GM23338 (cell line): Measurements from ENCODE around the gene EDA. TPM values are rescaled to one million over a fixed set of nuclear protein-coding genes. Genes with fewer than 3 reads are reported as not detected.

Experiments used
- ATAC-seq: fragments of 200-7000 bp; cut with Tn5 transposase; 3 replicates; pipeline ENCODE4 v1.9.1; 2020
- DNase-seq: peaks from one replicate; pipeline ENCODE4 v3.0.0-alpha.2; 2015; ENCODE audit warnings: low spot score
- H2AFZ ChIP-seq: fragments of 200-600 bp; sonication (generic); 2 replicates; pipeline ENCODE4 v1.8.0; 2016; ENCODE audit warnings: antibody characterized with exemption, mild to moderate bottlenecking, moderate library complexity
- H3F3A ChIP-seq: fragments of 200-600 bp; sonication (generic); replicated peaks from 2 replicates; pipeline ENCODE4 v1.8.0; 2017; ENCODE audit warnings: antibody characterized with exemption, mixed run types, low read depth
- H3K27ac ChIP-seq: fragments of 200-600 bp; sonication (generic); 2 replicates; pipeline ENCODE4 v1.6.1; 2016; ENCODE audit warnings: low read depth
- H3K27me3 ChIP-seq: fragments of 200-600 bp; sonication (generic); 2 replicates; pipeline ENCODE4 v1.8.0; 2016; ENCODE audit warnings: mild to moderate bottlenecking, mixed run types, moderate library complexity; ENCODE audit not compliant: insufficient read depth
- H3K36me3 ChIP-seq: fragments of 200-600 bp; sonication (generic); 2 replicates; pipeline ENCODE4 v1.8.0; 2016; ENCODE audit warnings: mild to moderate bottlenecking; ENCODE audit not compliant: insufficient read depth
- H3K4me1 ChIP-seq: fragments of 200-600 bp; sonication (generic); 2 replicates; pipeline ENCODE4 v1.8.0; 2016; ENCODE audit warnings: mild to moderate bottlenecking, moderate library complexity; ENCODE audit not compliant: insufficient read depth
- H3K4me2 ChIP-seq: fragments of 200-600 bp; sonication (generic); 2 replicates; pipeline ENCODE4 v1.7.1; 2017; ENCODE audit warnings: mixed run types
- H3K4me3 ChIP-seq: fragments of 200-600 bp; sonication (generic); 2 replicates; pipeline ENCODE4 v1.6.1; 2016; ENCODE audit warnings: mixed run types
- H3K79me2 ChIP-seq: fragments of 200-600 bp; sonication (generic); replicated peaks from 2 replicates; pipeline ENCODE4 v1.8.0; 2017; ENCODE audit warnings: mild to moderate bottlenecking; ENCODE audit not compliant: insufficient read depth
- H3K9me2 ChIP-seq: fragments of 200-600 bp; sonication (generic); 2 replicates; pipeline ENCODE4 v1.8.0; 2017; ENCODE audit not compliant: insufficient read depth
- H4K20me1 ChIP-seq: fragments of 200-600 bp; sonication (generic); replicated peaks from 2 replicates; pipeline ENCODE4 v1.8.0; 2017; ENCODE audit warnings: mild to moderate bottlenecking; ENCODE audit not compliant: insufficient read depth
- H3K27ac Mint-ChIP-seq: 2 replicates; pipeline ENCODE4 v1.8.0; 2020; ENCODE audit warnings: inconsistent platforms, mild to moderate bottlenecking, moderate library complexity, mixed read lengths
- H3K27me3 Mint-ChIP-seq: 3 replicates; pipeline ENCODE4 v1.8.0; 2022; ENCODE audit warnings: low read depth, mild to moderate bottlenecking, moderate library complexity, mixed read lengths, inconsistent platforms; ENCODE audit not compliant: insufficient read depth, poor library complexity
- H3K36me3 Mint-ChIP-seq: 3 replicates; pipeline ENCODE4 v1.8.0; 2021; ENCODE audit warnings: low read depth, mild to moderate bottlenecking, inconsistent platforms, moderate library complexity, mixed read lengths
- H3K4me1 Mint-ChIP-seq: 3 replicates; pipeline ENCODE4 v1.8.0; 2020; ENCODE audit warnings: mild to moderate bottlenecking, inconsistent platforms, mixed read lengths
- H3K4me3 Mint-ChIP-seq: 3 replicates; pipeline ENCODE4 v1.8.0; 2021; ENCODE audit warnings: moderate library complexity, mild to moderate bottlenecking, inconsistent platforms, mixed read lengths
- H3K9me3 Mint-ChIP-seq: 3 replicates; pipeline ENCODE4 v1.8.0; 2020; ENCODE audit warnings: moderate library complexity, mild to moderate bottlenecking, inconsistent platforms, mixed read lengths
- CREB1 ChIP-seq: fragments of 250-450 bp; sonication (Bioruptor Pico); IDR thresholded peaks from 2 replicates; pipeline ENCODE4 v1.5.0; 2020; ENCODE audit warnings: low read depth, mild to moderate bottlenecking, moderate library complexity
- EZH2 ChIP-seq: fragments of 200-600 bp; sonication (generic); IDR thresholded peaks from one replicate; pipeline ENCODE4 v1.8.0; 2017; ENCODE audit warnings: antibody characterized with exemption, mild to moderate bottlenecking, low read depth; ENCODE audit not compliant: unreplicated experiment
- EZH2phosphoT487 ChIP-seq: fragments of 200-600 bp; sonication (generic); IDR thresholded peaks from one replicate; pipeline ENCODE4 v1.8.1; 2018; ENCODE audit warnings: antibody characterized with exemption; ENCODE audit not compliant: unreplicated experiment
- JUNB ChIP-seq: IDR thresholded peaks from one replicate; pipeline ENCODE4 v1.6.1; 2016; ENCODE audit warnings: antibody characterized with exemption; ENCODE audit not compliant: unreplicated experiment
- NANOG ChIP-seq: IDR thresholded peaks from 2 replicates; pipeline ENCODE4 v1.6.1; 2016; ENCODE audit warnings: antibody characterized with exemption, borderline replicate concordance
- POLR2AphosphoS5 ChIP-seq: IDR thresholded peaks from 2 replicates; pipeline ENCODE4 v1.6.1; 2016; ENCODE audit warnings: antibody characterized with exemption, low read depth
- STAT1 ChIP-seq: IDR thresholded peaks from one replicate; pipeline ENCODE4 v1.6.1; 2016; ENCODE audit warnings: antibody characterized with exemption; ENCODE audit not compliant: unreplicated experiment
- ZNF114 ChIP-seq: fragments of 250-450 bp; sonication (Bioruptor Pico); IDR thresholded peaks from 2 replicates; pipeline ENCODE4 v1.5.0; 2020; ENCODE audit warnings: mild to moderate bottlenecking, moderate library complexity
- ZNF331 ChIP-seq: fragments of 250-450 bp; sonication (Bioruptor Pico); IDR thresholded peaks from 2 replicates; pipeline ENCODE4 v1.5.0; 2020; ENCODE audit warnings: low read depth, mild to moderate bottlenecking, moderate library complexity
- polyA plus RNA-seq: library from polyadenylated mRNA; unstranded; fragments of >200 nt; fragmentation: Nextera tagmentation; extraction: Ambion mirVana; gene quantifications from 2 replicates; pipeline ENCODE4 v1.2.1, GENCODE V29; 2016
- total RNA-seq: library from RNA; depleted of rRNA; stranded (reverse); fragments of >200 nt; shearing (Covaris generic); gene quantifications from 2 replicates; pipeline ENCODE4 v1.2.3, GENCODE V29; 2014
- TF ChIP-seq, protein P1 (sequence below): IDR thresholded peaks from 2 replicates; pipeline ENCODE4 v1.6.1; 2016; ENCODE audit warnings: antibody characterized with exemption
- TF ChIP-seq, protein P2 (sequence below): fragments of 250-450 bp; sonication (Bioruptor Pico); IDR thresholded peaks from 2 replicates; pipeline ENCODE4 v1.5.0; 2020; ENCODE audit warnings: mild to moderate bottlenecking, moderate library complexity
- TF ChIP-seq, protein P3 (sequence below): IDR thresholded peaks from one replicate; pipeline ENCODE4 v1.6.1; 2018; ENCODE audit warnings: antibody characterized with exemption; ENCODE audit not compliant: unreplicated experiment
- TF ChIP-seq, protein P4 (sequence below), 2 experiments: fragments of 200-600 bp in 1 of 2; sonication (generic) in 1 of 2; conservative IDR thresholded peaks; 2 replicates each; pipeline versions ENCODE4 v1.5.1 to v1.6.1; 2016 to 2017; ENCODE audit warnings: antibody characterized with exemption in 2 of 2, low read depth in 2 of 2, mild to moderate bottlenecking in 2 of 2, moderate library complexity in 1 of 2

The EDA gene
- total and polyA plus RNA-seq, 2 experiments from 2014 or later = 6.6 to 19.6 TPM

DNA sequence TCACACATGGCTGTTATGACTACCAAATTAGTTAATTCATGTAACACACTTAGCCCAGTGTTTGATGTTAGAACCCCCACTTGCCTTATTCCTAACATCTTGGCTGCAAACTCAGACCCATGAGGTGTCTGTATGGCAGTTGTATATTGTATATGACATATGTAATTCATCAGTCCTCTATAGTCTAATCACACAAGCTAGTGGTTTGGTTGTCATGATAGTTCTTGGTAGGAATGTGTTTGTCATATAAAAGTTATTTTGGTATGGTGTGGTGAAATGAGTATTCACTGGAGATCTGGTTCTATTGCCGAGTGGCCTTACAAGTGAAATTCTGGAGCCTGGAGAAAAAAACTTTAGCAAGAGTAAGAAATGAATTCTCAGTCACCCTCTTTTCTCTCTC is 284.6 kb downstream of the EDA start:
- Histone ChIP-seq H3F3A (no peaks in the 10 kb centered on the region), H3K4me2 (no peak overlapping the region), H3K79me2 (no peaks in the 10 kb centered on the region), H3K4me1 (no peaks in the 10 kb centered on the region), H3K27ac (no peak overlapping the region), H3K27me3 (no peaks in the 10 kb centered on the region), H4K20me1 (no peaks in the 10 kb centered on the region), H3K9me2 (no peaks in the 10 kb centered on the region), H3K4me3 (no peak overlapping the region), H2AFZ (no peak overlapping the region), H3K36me3 (no peaks in the 10 kb centered on the region)
- no peak overlapping the region for H3K27ac Mint-ChIP-seq
- H3K9me3 Mint-ChIP-seq = no peaks in the 10 kb centered on the region
- no peak overlapping the region for H3K4me3 Mint-ChIP-seq
- DNase-seq (no peak), ATAC-seq (no peak)
- peaks cover 3% of the 10 kb centered on the region; the same call in 2 of the 3 replicates for H3K4me1 Mint-ChIP-seq
- H3K27me3 Mint-ChIP-seq = no peaks in the 10 kb centered on the region
- no peaks in the 10 kb centered on the region for H3K36me3 Mint-ChIP-seq
- TF ChIP-seq NANOG = no peak
- no peak for TF ChIP-seq JUNB
- TF ChIP-seq, protein P1, sequence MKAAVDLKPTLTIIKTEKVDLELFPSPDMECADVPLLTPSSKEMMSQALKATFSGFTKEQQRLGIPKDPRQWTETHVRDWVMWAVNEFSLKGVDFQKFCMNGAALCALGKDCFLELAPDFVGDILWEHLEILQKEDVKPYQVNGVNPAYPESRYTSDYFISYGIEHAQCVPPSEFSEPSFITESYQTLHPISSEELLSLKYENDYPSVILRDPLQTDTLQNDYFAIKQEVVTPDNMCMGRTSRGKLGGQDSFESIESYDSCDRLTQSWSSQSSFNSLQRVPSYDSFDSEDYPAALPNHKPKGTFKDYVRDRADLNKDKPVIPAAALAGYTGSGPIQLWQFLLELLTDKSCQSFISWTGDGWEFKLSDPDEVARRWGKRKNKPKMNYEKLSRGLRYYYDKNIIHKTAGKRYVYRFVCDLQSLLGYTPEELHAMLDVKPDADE = no peak
- TF ChIP-seq EZH2phosphoT487 = no peak
- TF ChIP-seq EZH2 = no peak
- no peak for TF ChIP-seq ZNF114 (CRISPR knock-in tag)
- no peak for TF ChIP-seq POLR2AphosphoS5
- TF ChIP-seq, protein P2, sequence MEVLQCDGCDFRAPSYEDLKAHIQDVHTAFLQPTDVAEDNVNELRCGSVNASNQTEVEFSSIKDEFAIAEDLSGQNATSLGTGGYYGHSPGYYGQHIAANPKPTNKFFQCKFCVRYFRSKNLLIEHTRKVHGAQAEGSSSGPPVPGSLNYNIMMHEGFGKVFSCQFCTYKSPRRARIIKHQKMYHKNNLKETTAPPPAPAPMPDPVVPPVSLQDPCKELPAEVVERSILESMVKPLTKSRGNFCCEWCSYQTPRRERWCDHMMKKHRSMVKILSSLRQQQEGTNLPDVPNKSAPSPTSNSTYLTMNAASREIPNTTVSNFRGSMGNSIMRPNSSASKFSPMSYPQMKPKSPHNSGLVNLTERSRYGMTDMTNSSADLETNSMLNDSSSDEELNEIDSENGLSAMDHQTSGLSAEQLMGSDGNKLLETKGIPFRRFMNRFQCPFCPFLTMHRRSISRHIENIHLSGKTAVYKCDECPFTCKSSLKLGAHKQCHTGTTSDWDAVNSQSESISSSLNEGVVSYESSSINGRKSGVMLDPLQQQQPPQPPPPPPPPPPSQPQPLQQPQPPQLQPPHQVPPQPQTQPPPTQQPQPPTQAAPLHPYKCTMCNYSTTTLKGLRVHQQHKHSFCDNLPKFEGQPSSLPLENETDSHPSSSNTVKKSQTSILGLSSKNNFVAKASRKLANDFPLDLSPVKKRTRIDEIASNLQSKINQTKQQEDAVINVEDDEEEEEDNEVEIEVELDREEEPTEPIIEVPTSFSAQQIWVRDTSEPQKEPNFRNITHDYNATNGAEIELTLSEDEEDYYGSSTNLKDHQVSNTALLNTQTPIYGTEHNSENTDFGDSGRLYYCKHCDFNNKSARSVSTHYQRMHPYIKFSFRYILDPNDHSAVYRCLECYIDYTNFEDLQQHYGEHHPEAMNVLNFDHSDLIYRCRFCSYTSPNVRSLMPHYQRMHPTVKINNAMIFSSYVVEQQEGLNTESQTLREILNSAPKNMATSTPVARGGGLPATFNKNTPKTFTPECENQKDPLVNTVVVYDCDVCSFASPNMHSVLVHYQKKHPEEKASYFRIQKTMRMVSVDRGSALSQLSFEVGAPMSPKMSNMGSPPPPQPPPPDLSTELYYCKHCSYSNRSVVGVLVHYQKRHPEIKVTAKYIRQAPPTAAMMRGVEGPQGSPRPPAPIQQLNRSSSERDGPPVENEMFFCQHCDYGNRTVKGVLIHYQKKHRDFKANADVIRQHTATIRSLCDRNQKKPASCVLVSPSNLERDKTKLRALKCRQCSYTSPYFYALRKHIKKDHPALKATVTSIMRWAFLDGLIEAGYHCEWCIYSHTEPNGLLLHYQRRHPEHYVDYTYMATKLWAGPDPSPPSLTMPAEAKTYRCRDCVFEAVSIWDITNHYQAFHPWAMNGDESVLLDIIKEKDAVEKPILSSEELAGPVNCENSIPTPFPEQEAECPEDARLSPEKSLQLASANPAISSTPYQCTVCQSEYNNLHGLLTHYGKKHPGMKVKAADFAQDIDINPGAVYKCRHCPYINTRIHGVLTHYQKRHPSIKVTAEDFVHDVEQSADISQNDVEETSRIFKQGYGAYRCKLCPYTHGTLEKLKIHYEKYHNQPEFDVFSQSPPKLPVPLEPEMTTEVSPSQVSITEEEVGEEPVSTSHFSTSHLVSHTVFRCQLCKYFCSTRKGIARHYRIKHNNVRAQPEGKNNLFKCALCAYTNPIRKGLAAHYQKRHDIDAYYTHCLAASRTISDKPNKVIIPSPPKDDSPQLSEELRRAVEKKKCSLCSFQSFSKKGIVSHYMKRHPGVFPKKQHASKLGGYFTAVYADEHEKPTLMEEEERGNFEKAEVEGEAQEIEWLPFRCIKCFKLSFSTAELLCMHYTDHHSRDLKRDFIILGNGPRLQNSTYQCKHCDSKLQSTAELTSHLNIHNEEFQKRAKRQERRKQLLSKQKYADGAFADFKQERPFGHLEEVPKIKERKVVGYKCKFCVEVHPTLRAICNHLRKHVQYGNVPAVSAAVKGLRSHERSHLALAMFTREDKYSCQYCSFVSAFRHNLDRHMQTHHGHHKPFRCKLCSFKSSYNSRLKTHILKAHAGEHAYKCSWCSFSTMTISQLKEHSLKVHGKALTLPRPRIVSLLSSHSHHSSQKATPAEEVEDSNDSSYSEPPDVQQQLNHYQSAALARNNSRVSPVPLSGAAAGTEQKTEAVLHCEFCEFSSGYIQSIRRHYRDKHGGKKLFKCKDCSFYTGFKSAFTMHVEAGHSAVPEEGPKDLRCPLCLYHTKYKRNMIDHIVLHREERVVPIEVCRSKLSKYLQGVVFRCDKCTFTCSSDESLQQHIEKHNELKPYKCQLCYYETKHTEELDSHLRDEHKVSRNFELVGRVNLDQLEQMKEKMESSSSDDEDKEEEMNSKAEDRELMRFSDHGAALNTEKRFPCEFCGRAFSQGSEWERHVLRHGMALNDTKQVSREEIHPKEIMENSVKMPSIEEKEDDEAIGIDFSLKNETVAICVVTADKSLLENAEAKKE = no peak
- TF ChIP-seq STAT1 = no peak
- TF ChIP-seq, protein P3, sequence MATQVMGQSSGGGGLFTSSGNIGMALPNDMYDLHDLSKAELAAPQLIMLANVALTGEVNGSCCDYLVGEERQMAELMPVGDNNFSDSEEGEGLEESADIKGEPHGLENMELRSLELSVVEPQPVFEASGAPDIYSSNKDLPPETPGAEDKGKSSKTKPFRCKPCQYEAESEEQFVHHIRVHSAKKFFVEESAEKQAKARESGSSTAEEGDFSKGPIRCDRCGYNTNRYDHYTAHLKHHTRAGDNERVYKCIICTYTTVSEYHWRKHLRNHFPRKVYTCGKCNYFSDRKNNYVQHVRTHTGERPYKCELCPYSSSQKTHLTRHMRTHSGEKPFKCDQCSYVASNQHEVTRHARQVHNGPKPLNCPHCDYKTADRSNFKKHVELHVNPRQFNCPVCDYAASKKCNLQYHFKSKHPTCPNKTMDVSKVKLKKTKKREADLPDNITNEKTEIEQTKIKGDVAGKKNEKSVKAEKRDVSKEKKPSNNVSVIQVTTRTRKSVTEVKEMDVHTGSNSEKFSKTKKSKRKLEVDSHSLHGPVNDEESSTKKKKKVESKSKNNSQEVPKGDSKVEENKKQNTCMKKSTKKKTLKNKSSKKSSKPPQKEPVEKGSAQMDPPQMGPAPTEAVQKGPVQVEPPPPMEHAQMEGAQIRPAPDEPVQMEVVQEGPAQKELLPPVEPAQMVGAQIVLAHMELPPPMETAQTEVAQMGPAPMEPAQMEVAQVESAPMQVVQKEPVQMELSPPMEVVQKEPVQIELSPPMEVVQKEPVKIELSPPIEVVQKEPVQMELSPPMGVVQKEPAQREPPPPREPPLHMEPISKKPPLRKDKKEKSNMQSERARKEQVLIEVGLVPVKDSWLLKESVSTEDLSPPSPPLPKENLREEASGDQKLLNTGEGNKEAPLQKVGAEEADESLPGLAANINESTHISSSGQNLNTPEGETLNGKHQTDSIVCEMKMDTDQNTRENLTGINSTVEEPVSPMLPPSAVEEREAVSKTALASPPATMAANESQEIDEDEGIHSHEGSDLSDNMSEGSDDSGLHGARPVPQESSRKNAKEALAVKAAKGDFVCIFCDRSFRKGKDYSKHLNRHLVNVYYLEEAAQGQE = no peak
- no peak for TF ChIP-seq CREB1 (CRISPR knock-in tag)
- TF ChIP-seq ZNF331 = no peak
- TF ChIP-seq, protein P4, sequence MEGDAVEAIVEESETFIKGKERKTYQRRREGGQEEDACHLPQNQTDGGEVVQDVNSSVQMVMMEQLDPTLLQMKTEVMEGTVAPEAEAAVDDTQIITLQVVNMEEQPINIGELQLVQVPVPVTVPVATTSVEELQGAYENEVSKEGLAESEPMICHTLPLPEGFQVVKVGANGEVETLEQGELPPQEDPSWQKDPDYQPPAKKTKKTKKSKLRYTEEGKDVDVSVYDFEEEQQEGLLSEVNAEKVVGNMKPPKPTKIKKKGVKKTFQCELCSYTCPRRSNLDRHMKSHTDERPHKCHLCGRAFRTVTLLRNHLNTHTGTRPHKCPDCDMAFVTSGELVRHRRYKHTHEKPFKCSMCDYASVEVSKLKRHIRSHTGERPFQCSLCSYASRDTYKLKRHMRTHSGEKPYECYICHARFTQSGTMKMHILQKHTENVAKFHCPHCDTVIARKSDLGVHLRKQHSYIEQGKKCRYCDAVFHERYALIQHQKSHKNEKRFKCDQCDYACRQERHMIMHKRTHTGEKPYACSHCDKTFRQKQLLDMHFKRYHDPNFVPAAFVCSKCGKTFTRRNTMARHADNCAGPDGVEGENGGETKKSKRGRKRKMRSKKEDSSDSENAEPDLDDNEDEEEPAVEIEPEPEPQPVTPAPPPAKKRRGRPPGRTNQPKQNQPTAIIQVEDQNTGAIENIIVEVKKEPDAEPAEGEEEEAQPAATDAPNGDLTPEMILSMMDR (conservative IDR thresholded peaks at IDR 0.05; ENCODE audit: low read depth in 2 of 2) = no peak
